ENCODE measurements around the gene ATP1A1.

DNA sequence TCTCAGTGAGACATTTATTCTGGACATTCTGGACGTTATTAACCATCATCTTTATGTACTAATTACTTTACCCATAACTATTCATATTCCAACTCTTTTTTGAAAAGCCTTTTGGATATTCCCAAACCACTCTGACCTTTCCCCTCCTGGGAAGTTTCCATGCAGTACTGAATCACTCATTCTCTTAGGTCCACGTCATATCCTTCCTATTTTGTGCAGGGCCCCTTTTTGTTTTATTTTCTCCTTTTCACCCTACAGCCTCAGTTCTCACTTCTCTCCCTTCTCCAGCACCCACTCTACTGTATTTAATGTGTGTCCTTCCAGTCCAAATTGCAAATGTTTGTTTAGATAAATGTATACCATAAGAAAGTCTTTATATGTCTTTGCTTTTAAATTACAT lies 16.4 kb upstream of the ATP1A1 start:
- TF ChIP-seq ZNF639 (tag by site-specific recombination; IDR thresholded peaks at IDR 0.05): no peak
- no peak for TF ChIP-seq ZNF311 (tag by site-specific recombination; IDR thresholded peaks at IDR 0.05; ENCODE audit: borderline replicate concordance)
